Endothelial cell of umbilical vein (primary cell): ENCODE results near the gene TMX1. TPM values are rescaled to one million over a fixed set of nuclear protein-coding genes. Genes with fewer than 3 reads are reported as not detected.

Experiments
- BruUV-seq: library from RNA; stranded (reverse); fragments of 400-500 nt; replicated peaks from 2 replicates; lab custom pipeline; 2021; lab: Mats Ljungman, UMichigan
- CTCF ChIA-PET: fragments of 300-600, 350-600 bp; sonication (Branson Sonifier 250); formaldehyde crosslinking; loops from one replicate; lab custom pipeline; 2021; ENCODE audit warnings: antibody characterized with exemption, inconsistent platforms; lab: Charles Lee
- POLR2A ChIA-PET: fragments of 300-600, 350-600 bp; sonication (Branson Sonifier 250); formaldehyde crosslinking; loops from one replicate; lab custom pipeline; 2021; ENCODE audit warnings: antibody characterized with exemption, inconsistent platforms; lab: Charles Lee
- DNase-seq: peaks from one replicate; pipeline ENCODE4 v3.0.0-alpha.2; 2011; ENCODE audit warnings: low read depth, low spot score
- FAIRE-seq: peaks from 2 replicates; lab custom pipeline; 2011; peaks lifted over from hg19 to GRCh38; lab: Jason Lieb, UNC
- H2AFZ ChIP-seq: 2 replicates; pipeline ENCODE4 v1.6.0; 2012; ENCODE audit warnings: low read depth, low read length, control low read depth, inconsistent platforms
- H3K27ac ChIP-seq: 2 replicates; pipeline ENCODE4 v1.5.1; 2011; ENCODE audit warnings: low read depth, mild to moderate bottlenecking, control low read depth, low read length, moderate library complexity; ENCODE audit not compliant: insufficient read depth
- H3K27me3 ChIP-seq, 2 experiments: 2 replicates each; pipeline versions ENCODE4 v1.6.0 to v1.6.1; 2011; ENCODE audit warnings: low read length in 2 of 2, mixed read lengths in 1 of 2; ENCODE audit not compliant: control insufficient read depth in 2 of 2, insufficient read depth in 2 of 2
- H3K36me3 ChIP-seq, 2 experiments: 2 replicates in 1 of 2; 3 replicates in 1 of 2; pipeline ENCODE4 v1.5.1; 2011; ENCODE audit warnings: low read length in 2 of 2, mild to moderate bottlenecking in 1 of 2, moderate library complexity in 1 of 2; ENCODE audit not compliant: control insufficient read depth in 2 of 2, insufficient read depth in 2 of 2; ENCODE audit errors: extremely low read depth in 1 of 2
- H3K4me1 ChIP-seq: 3 replicates; pipeline ENCODE4 v1.5.1; 2011; ENCODE audit warnings: mild to moderate bottlenecking, low read length; ENCODE audit not compliant: control insufficient read depth, insufficient read depth; ENCODE audit errors: extremely low read depth
- H3K4me2 ChIP-seq: 2 replicates; pipeline ENCODE4 v1.6.1; 2011; ENCODE audit warnings: low read length, control low read depth, mixed read lengths; ENCODE audit not compliant: insufficient read depth
- H3K4me3 ChIP-seq, 3 experiments: fragments of 200-600 bp in 1 of 3; sonication (generic), shearing (Covaris generic) in 1 of 3; replicated peaks in 1 of 3; 2 replicates each; pipeline ENCODE4 v1.5.1; 2011 to 2016; ENCODE audit warnings: control low read depth in 3 of 3, low read length in 3 of 3, mild to moderate bottlenecking in 2 of 3, inconsistent platforms in 1 of 3, low read depth in 1 of 3, moderate library complexity in 1 of 3; ENCODE audit not compliant: insufficient read depth in 1 of 3
- H3K79me2 ChIP-seq: 2 replicates; pipeline ENCODE4 v1.6.0; 2012; ENCODE audit warnings: low read length, inconsistent platforms; ENCODE audit not compliant: control insufficient read depth, insufficient read depth
- H3K9ac ChIP-seq: replicated peaks from 2 replicates; pipeline ENCODE3; 2011; ENCODE audit warnings: low read length, control low read depth; ENCODE audit not compliant: insufficient read depth; ENCODE audit errors: extremely low read depth
- H3K9me1 ChIP-seq: replicated peaks from 3 replicates; pipeline ENCODE4 v1.6.0; 2011; ENCODE audit warnings: mild to moderate bottlenecking, low read length; ENCODE audit not compliant: control insufficient read depth, insufficient read depth; ENCODE audit errors: extremely low read depth
- H3K9me3 ChIP-seq: replicated peaks from 2 replicates; pipeline ENCODE4 v1.5.1; 2012; ENCODE audit warnings: low read length, inconsistent platforms; ENCODE audit not compliant: control insufficient read depth, insufficient read depth
- H4K20me1 ChIP-seq: replicated peaks from 2 replicates; pipeline ENCODE3; 2011; ENCODE audit warnings: mild to moderate bottlenecking, low read length; ENCODE audit not compliant: control insufficient read depth, insufficient read depth; ENCODE audit errors: extremely low read depth
- EZH2 ChIP-seq: IDR thresholded peaks from 2 replicates; pipeline ENCODE4 v1.6.1; 2012; ENCODE audit warnings: borderline replicate concordance, low read depth, mild to moderate bottlenecking, moderate library complexity, low read length, inconsistent platforms; ENCODE audit not compliant: severe bottlenecking
- FOS ChIP-seq: IDR thresholded peaks from 2 replicates; pipeline ENCODE4 v1.6.1; 2011; ENCODE audit warnings: mild to moderate bottlenecking, low read length, moderate library complexity, borderline replicate concordance; ENCODE audit not compliant: insufficient read depth
- GATA2 ChIP-seq: IDR thresholded peaks from 2 replicates; pipeline ENCODE4 v1.7.0; 2011; ENCODE audit warnings: low read depth, mild to moderate bottlenecking, moderate library complexity, mixed read lengths, low read length; ENCODE audit not compliant: insufficient read length, insufficient read depth
- JUN ChIP-seq: IDR thresholded peaks from 2 replicates; pipeline ENCODE4 v1.6.1; 2011; ENCODE audit warnings: borderline replicate concordance, low read depth; ENCODE audit not compliant: insufficient read length, insufficient read depth
- MYC ChIP-seq: IDR thresholded peaks from one replicate; pipeline ENCODE4 v1.6.1; 2011; ENCODE audit warnings: mild to moderate bottlenecking, low read depth, low read length
- POLR2A ChIP-seq: IDR thresholded peaks from 2 replicates; pipeline ENCODE4 v1.6.1; 2012; ENCODE audit warnings: low read depth, mild to moderate bottlenecking, control low read depth, low read length
- POLR2AphosphoS5 ChIP-seq: IDR thresholded peaks from 2 replicates; pipeline ENCODE4 v1.6.1; 2012; ENCODE audit warnings: low read depth, mild to moderate bottlenecking, control low read depth, low read length, moderate library complexity; ENCODE audit not compliant: insufficient read depth
- dilution Hi-C: fragments of 300-500 bp; cut with MboI; formaldehyde crosslinking; loops from one replicate; pipeline ENCODE4 v1.15.0; 2019; ENCODE audit warnings: low sequenced_read_pairs; ENCODE audit not compliant: extremely low pct_ligation_motif_present
- intact Hi-C: fragments of 100-400 bp; cut with micrococcal nuclease; formaldehyde crosslinking; loops from one replicate; pipeline ENCODE4 v1.10.0; 2022
- polyA plus RNA-seq, 4 experiments: library from polyadenylated mRNA; depleted of rRNA in 3 of 4; stranded (reverse) in 3 of 4; unstranded in 1 of 4; fragments of >200 nt; gene quantifications; 2 replicates each; pipeline versions ENCODE4 v1.2.1 to v1.2.3, GENCODE V29; 2011 to 2012; ENCODE audit warnings: missing spikeins in 1 of 4
- total RNA-seq: library from RNA; stranded (reverse); gene quantifications from 2 replicates; pipeline ENCODE4 v1.2.3, GENCODE V29; 2021
- TF ChIP-seq, protein P1 (sequence below): IDR thresholded peaks from 2 replicates; pipeline ENCODE4 v1.6.1; 2011; ENCODE audit not compliant: insufficient read depth, insufficient read length
- TF ChIP-seq, protein P2 (sequence below), 2 donors: IDR thresholded peaks; 1 replicate in 1 of 2; 2 replicates in 1 of 2; pipeline ENCODE4 v1.5.1; 2011; ENCODE audit warnings: low read length in 2 of 2, mild to moderate bottlenecking in 2 of 2, moderate library complexity in 2 of 2, control low read depth in 1 of 2, inconsistent platforms in 1 of 2, low read depth in 1 of 2; ENCODE audit not compliant: insufficient read depth in 1 of 2; ENCODE audit errors: extremely low read depth in 1 of 2

TMX1 gene
- total and polyA plus RNA-seq, 2 donors (not counting 3 experiments of a cell fraction or from before 2014, with no cell fraction given) = 11.4 to 41.9 TPM

DNA sequence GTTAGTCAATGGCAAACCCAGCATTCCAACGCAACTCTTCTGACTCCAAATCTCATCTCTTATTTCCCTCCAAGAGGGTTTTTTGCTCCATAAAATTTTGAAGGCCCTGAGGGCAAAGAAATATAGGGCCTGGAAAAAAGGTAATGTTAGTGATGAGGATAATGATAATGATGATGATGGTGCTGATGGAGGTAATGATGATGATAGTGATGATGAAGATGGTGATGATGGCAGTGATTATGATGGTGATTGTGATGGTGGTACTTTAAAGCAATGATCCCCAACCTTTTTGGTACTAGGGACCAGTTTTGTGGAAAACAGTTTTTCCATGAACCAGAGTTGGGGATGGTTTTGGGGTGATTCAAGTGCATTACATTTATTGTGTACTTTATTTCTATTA lies 50.1 kb downstream of the TMX1 start:
- DNase-seq = no peak
- ChIA-PET CTCF (interaction anchor here (0.8 kb wide), 1 partner anchor 374 kb away, joined by 3 read pairs; no protein-coding TSS in a partner anchor), POLR2A (no interaction called here)
- no peaks in the 10 kb centered on the region for H3K9me3 ChIP-seq
- no peak for FAIRE-seq
- intact Hi-C loops (no loop called here), dilution Hi-C loops (no loop called here)
- no peak overlapping the region for H3K27ac ChIP-seq
- H3K4me2 ChIP-seq = no peak overlapping the region
- no peaks in the 10 kb centered on the region for H3K79me2 ChIP-seq
- H4K20me1 ChIP-seq = no peaks in the 10 kb centered on the region
- BruUV-seq = no TSS peak
- H3K9me1 ChIP-seq = no peaks in the 10 kb centered on the region
- no peak for TF ChIP-seq POLR2A
- no peak for TF ChIP-seq POLR2AphosphoS5
- TF ChIP-seq, protein P1, sequence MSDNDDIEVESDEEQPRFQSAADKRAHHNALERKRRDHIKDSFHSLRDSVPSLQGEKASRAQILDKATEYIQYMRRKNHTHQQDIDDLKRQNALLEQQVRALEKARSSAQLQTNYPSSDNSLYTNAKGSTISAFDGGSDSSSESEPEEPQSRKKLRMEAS = no peak
- no peak for TF ChIP-seq FOS
- TF ChIP-seq MYC = no peak
- TF ChIP-seq, protein P2, sequence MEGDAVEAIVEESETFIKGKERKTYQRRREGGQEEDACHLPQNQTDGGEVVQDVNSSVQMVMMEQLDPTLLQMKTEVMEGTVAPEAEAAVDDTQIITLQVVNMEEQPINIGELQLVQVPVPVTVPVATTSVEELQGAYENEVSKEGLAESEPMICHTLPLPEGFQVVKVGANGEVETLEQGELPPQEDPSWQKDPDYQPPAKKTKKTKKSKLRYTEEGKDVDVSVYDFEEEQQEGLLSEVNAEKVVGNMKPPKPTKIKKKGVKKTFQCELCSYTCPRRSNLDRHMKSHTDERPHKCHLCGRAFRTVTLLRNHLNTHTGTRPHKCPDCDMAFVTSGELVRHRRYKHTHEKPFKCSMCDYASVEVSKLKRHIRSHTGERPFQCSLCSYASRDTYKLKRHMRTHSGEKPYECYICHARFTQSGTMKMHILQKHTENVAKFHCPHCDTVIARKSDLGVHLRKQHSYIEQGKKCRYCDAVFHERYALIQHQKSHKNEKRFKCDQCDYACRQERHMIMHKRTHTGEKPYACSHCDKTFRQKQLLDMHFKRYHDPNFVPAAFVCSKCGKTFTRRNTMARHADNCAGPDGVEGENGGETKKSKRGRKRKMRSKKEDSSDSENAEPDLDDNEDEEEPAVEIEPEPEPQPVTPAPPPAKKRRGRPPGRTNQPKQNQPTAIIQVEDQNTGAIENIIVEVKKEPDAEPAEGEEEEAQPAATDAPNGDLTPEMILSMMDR (IDR thresholded peaks at IDR 0.05; ENCODE audit: extremely low read depth in 1 of 2, insufficient read depth in 1 of 2, low read depth in 1 of 2, low read length in 2 of 2) = no peak
- no peak for TF ChIP-seq GATA2
- no peak for TF ChIP-seq JUN
- TF ChIP-seq EZH2 = no peak
- H3K4me3 ChIP-seq = no peak overlapping the region
- no peak overlapping the region for H3K9ac ChIP-seq
- H3K4me1 ChIP-seq = no peaks in the 10 kb centered on the region
- H3K27me3 ChIP-seq = no peaks in the 10 kb centered on the region
- no peak overlapping the region for H2AFZ ChIP-seq
- no peaks in the 10 kb centered on the region for H3K36me3 ChIP-seq
